HG03460 (cell line): ENCODE measurements around the gene MEA1.

ENCODE experiments used
- ATAC-seq: cut with Tn5 transposase; IDR thresholded peaks from one replicate; pipeline ENCODE4 v1.9.1; 2021; ENCODE audit not compliant: unreplicated experiment

The MEA1 gene

DNA sequence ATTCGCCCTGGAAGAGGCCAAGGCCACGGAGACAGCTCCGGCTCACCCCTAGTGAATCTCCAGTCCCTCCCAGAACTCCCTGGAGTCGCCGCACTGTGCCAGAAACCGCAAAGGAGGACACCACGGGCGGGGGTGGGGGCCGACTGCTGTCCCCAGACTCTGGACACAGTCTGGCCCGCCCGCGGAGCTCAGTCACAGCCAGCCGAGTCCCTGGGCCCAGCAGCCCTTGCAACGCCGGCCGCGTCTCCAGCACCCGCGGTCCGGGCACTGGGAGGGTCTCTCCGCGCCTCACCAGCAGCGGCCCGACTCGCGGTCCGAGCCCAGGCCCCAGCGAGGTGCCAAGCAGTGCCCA is 35.3 kb downstream of the MEA1 start:
- ATAC-seq = no peak

DNA sequence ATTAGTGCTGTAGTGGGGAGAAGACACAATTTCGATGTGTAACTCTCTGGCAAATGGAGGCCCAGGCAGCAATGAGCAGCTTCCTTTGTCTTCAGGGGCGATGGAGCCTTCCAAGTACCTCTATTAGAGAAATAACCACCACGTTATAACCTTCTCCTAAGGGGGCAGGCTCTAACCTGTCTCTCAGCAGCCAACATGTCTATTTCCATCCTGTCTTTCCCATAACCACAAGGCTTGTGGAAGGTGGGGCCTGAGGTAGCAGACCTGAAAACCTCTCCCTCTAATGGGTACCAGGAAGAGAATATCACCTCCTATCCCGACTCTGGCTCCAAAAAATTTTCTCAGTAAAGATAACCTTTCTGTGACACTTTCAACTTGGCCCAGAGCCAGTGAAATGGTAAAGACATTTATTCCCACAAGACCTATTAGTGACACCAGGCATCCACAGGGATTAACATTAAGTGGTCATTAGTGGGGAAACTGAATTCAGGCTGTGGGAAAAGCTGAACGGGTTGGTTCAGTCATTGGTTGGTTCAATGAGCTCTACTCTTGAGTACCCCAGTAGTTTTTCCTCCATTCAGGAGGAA is 38.7 kb downstream of the MEA1 start:
- ATAC-seq = no peak

DNA sequence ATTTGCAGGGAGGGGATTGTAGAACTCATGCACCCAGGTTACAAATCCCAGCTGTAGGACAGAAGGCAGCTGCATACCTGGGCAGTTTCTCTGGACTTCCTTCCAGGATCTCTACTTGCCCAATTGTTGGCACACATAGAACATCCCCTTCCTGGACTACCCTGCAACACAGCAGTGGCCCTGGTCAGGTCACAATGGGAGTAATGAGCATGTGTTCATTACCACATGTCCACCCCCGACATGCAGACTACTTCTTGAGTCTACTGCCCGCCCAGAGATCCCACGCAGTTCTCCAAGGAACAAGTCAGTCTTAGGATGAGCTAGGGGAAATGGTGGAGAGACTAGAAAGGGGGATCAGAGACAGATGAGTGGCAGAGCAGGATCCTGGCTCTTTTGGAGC is 39.8 kb downstream of the MEA1 start:
- no peak for ATAC-seq

DNA sequence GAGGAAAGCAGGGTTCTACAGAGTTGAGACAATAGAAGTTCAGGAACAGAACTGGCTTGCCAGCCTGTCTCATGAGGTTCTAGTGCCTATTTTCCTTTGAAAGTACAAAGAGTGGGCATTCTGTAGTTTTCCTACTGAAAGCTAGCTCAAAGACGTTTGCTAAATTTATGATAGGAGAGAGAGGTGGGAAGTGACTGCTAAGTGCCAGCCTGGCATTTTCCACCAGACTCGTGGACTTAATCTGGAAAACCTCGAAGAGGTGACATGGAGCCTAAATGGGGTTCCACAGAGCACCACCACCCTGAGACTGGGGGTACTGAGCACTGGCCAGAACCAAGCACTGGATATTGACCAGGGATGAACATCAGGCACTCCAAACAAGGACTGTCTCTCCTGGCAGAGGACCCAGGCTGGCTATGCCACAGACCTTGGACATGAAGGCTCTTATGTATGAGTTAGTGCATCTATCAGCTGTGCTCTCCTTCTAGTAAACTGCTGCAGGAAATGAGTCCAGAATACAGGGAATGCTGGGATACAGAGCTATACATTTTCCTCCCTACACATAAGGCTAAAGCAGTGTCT is 41.9 kb downstream of the MEA1 start:
- no peak for ATAC-seq

DNA sequence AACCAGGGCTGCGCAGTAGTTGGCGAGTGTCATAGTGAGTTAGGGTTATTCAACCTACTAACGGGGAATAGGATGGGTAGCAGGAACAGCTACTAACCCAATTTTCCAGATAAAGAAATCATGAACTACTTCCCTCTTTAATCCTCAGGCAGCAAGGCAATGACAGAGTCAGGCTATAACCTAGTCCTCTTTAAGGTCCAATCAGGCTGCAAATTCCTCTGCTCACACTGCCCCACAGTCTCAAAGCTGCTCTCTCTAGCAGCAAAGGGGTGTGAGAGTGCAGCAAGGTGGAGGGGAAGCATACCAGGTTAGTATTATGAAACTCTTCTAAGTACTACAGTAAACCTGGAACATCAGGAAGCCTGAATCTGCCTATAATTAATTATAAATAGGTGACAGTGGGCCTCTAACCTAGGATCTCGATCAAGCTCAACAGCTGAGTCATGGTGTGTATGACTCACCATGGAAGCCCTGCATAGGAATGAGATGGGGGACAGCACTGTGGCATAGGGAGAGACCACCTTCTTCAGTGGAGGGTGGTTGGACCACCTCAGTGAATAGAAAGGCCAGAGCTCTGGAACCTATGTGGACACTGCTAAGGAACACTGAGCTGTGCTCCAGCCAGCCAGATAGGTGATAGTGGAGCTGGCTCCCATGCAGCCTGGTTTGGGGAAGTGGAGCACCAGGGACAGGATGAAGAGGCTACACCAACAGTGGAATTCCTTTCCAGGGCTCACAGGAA is 42.7 kb downstream of the MEA1 start:
- no peak for ATAC-seq

DNA sequence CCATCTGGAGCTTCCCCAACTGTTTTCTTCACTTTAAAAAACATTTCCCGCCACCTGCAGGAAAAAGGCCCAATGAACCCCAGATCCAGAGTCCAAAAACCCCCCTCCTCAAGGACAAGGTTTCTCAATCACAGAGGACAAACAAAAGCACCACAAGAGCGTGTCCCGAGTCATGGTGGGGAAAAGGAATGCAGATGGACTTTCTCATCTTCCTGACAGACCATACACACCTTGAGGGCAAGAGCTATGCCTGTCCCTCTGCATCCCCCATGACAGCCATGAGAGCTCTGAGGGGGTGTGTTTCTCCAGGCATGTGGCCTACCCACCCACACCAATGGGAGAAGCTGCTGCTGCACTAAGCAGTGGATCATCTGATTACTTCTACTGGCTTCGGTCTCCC is 43.8 kb downstream of the MEA1 start:
- ATAC-seq = no peak

DNA sequence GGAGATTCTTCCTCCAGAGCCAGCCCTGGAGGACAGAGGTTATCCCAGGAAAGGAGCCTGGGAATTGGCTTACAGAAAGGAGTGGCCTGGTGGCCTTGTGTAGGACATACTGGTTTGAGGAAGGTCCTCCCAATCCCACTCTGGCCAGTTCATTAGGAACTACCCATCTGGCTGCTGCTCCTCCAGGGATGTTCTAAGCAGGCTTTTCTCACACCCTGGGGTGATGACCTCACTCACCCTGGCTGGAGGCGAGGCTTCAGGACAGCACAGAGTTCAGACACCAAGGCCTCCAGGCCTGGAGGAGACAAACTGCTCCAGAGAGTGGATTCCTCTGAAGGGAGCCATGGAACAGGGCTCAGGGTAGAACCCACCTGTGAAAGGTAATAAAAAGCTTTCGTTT is 44.3 kb downstream of the MEA1 start:
- ATAC-seq = no peak

DNA sequence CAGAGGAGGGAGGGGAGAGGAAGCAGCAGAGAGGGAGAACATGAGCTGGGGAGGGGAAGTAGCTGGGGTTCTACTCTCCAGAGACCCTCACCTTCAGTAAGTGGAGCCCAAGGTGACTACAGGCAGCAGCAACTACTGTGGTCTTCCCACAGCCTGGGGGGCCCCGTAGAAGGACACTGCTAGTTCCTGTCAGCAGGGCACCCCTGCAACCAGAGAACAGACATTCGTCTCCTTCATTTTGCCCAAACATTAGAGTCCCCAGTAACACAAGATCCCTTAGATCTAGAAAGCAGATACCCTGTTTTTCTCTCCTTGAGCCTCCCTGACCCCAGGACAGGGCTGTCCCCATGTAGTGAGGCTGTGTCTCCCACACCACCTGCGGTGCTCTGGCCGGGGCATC is 45.0 kb downstream of the MEA1 start:
- no peak for ATAC-seq

DNA sequence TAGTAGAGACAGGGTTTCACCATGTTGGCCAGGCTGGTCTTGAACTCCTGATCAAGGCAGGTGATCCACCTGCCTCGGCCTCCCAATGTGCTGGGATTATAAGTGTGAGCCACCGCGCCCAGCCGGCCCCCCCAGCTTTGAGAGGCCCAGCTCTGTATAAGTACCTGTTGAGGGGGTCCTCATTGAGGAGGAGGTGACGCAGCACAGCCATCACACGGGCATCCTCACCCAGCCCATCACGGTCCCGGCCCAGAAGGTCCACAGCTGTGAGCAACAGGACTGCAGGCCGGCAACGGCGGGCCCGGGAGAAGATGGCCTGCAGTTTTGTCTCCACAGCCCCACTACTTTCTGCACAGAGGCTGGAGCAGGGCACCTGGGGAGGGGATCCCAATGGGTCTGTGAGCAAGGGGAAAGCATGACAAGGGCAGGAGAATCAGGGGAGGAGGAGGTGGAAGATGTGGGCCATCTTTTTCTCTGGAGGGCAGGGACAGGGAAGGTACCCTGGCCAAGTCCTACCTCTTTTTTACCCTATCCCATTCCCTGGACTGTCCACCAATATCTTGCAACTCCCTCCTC is 45.5 kb downstream of the MEA1 start:
- ATAC-seq = no peak

DNA sequence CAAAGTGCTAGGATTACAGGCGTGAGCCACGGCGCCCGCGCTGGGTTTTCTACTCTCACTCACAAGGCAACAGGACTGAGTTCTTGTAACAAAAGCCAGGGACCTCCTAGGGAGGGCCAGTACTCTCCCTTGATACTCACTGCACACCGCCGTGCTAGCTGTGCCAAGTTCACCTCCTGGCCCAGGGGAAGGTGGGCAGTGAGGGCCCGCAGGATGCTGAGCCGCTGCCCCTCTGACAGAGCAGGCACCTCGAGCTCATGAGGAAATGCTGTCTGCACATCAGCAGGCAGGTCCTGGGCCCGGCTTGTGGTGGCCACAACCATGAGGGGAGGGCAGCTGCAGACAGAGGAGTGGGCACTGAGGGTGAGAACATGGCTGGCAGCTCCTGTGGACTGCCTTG is 46.5 kb downstream of the MEA1 start:
- ATAC-seq = no peak

DNA sequence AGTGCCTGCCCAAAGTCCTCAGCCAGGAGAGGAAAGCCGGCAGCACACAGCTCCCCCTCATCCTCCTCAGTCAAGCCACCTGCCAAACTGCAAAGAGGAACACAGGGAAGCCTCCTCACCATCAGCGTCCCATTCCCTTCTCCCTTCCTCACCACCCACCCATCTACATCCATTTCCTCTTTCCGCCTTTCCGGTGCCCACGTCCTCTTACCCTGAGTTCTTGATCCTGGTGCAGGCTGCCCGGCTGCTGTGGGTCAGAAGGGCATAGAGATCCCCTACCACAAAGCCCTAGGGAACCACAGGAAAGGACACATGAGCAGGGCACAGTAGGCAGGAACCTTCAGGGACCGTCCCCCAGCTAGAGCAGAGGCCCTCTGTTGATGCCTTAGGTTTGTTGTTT is 47.2 kb downstream of the MEA1 start:
- no peak for ATAC-seq

DNA sequence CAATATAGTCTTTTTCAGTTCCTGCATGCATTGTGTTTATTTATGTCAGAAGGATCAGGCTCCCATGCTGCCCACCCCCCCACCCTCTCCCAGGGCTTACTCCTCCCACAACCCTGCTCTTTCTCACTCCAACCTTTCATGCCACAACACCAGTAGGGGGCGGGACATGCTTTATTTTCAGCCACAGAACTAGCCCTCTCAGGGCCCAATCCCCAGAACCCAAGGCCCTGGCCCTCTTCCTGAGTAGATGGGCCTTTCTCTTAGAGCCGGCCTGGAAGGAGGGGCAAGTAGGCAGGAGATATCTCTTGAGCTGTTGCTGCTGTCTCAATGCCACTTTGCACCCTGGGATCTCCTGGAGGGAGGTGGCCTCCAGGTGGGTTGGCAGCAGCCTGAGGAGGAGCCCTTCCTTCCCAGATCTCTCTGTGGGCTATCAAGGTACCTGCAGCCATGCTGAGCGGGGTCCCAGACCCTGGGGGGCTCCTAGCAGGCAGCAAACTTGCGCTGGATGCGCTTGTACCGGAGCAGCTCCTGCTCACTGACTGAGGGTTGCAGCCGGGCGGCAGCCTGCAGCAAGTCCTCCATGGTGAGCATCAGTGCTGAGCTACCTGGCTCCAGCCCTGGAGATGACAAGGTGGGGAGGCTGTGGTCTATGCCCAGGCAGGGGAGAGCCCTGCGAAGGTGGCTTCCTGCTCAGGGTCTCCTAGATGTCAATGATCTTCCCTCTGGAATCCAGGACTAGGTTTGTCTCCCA is 49.7 kb downstream of the MEA1 start:
- ATAC-seq = no peak

DNA sequence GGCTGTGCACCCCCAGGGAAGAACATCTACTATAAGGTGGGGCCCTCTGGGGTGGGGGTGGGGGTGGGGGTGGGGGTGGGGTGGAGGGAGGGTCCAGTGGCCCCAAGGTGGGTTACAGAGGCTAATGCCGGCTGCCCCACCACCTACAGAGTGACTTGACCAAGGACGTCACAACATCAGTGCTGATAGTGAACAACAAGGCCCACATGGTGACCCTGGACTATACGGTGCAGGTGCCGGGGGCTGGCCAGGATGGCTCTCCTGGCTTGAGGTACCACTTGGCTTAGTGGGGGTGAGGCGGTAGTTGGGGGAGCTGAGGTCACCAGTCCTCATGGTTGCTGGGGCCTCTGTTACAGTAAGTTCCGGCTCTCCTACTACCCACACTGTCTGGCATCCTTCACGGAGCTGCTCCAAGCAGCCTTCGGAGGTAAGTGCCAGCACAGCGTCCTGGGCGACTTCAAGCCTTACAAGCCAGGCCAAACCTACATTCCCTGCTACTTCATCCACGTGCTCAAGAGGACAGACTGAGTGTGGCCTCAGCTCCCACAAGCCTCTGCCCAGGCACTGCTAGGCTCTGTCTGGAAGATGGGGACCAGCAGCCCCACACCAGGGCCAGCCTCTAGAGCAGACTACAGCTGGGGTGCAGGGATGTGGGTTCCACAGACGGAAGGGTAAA is 50.4 kb downstream of the MEA1 start:
- ATAC-seq = no peak

DNA sequence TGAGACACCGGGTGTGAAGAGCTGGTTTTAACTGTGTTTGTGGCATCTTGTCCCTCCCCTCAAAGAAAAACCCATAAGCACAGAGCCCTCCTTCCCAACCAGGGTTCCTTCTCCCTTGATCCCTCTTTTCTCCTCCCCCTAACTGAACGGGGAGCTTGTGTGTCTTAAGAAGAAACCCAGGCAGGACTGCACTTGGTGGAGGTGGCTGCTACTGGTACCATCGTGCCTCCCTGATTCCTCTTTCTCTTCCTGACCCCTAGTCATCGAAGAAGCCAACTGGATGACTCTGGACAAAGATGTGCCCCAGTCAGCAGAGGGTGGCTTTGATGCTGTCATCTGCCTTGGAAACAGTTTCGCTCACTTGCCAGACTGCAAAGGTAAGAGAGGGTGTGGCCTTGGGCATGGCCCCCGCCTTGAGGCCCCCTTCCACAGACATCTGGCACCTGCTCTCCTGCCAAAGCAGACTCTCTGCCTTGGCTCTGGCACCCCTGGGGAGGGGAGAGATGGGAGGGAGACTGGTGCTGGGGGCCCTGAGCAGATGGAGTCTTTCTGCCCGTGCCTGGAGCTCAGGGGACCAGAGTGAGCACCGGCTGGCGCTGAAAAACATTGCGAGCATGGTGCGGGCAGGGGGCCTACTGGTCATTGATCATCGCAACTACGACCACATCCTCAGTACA is 51.1 kb downstream of the MEA1 start:
- ATAC-seq = no peak

DNA sequence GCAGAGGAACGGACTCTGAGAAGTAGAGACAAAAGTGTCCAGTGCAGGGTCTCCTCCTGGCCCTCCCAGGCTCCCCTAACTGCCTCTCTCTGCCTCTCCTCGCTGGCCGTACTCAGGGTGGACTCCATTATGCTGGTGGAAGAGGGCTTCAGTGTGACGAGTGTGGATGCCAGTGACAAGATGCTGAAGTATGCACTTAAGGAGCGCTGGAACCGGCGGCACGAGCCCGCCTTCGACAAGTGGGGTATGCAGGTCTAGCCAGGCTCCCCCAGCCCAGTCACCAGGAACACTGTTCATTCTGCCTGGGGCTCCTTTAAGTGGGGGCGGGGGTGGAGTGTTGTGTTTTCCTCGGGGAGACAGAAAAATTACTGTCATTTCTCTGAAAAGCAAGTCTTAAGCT is 51.6 kb downstream of the MEA1 start:
- no peak for ATAC-seq
